ENCODE measurements around the gene VWA5B2. TPM values are rescaled to one million over a fixed set of nuclear protein-coding genes. Genes with fewer than 3 reads are reported as not detected.

Gene VWA5B2
- not detected in 2 replicates for total RNA-seq

DNA sequence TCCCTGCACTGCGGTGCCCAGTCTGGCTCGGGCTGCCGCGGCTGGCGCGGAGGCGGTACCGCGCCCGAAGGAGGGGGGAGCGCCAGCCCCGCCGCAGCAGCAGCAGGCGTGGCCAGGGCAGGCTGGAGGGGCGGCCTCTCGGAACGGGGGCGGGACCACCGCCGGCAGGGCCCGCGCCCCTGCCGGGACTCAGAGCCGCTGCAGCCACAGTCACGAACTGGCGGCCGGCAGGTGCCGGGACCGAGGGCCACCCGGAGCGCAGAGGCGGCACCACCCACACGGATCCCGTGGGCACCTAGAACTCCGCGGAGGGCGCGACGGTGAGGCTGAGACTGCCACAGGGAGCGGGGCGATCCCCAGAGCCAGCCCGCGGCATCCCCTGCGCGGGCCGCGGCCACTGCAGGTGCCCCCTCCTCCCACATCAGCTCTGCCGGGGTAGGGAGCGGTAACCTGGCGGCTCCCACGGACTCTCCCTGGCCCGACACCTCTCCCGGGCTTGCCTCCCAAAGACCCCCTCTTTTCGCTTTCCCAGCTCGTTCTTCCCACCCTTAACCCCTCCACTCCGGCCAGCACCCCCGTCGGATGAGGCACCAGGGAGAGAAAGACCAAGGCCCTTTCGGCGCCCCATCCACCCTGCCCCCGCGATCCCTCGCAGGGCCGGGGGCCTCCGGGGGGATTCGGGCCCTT lies at the start of gene VWA5B2:
Gene VWA5B2, plus strand, starts transcription at position 192 of the 687 bp plus-strand sequence. CDS start 944 bp downstream, outside the sequence.

DNA sequence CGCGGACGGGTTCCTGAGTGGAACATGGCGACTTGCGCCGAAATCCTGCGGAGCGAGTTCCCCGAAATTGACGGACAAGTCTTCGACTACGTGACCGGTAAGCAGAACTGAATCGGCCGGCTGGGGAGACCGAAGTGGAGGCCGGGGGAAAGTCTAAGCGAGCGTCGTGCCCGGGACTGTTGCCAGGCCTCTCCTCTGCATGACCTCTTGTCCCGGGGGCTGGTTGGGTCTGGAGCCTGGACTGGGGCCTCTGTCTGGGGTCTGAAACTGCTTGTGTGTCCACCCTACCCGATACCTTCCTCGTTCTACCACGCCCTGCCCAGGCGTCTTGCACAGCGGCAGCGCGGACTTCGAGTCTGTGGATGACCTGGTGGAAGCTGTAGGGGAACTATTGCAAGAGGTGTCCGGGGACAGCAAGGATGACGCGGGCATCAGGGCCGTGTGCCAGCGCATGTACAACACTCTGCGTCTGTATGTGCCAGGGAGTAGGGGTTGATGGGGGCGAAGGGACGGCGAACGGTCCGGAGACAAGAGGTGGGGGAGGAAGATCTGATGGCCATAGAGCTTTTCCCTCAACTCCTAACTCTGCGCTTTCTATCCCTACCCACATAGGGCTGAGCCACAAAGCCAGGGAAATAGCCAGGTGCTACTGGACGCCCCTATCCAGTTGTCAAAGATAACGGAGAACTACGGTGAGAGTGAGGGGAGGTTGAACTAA lies 43.0 kb upstream of the VWA5B2 start, which contains the start of gene ABCF3:
Gene ABCF3, plus strand, starts transcription at position 16 of the 718 bp plus-strand sequence. Its CDS starts 9 bp downstream, at position 25.

GRCh38 chr3:184248454-184249411 lies 19.3 kb downstream of the VWA5B2 start, which contains the start of gene ALG3:
Gene ALG3, minus strand, starts transcription at chr3:184248962. Its CDS starts 22 bp downstream, at chr3:184248940.

DNA sequence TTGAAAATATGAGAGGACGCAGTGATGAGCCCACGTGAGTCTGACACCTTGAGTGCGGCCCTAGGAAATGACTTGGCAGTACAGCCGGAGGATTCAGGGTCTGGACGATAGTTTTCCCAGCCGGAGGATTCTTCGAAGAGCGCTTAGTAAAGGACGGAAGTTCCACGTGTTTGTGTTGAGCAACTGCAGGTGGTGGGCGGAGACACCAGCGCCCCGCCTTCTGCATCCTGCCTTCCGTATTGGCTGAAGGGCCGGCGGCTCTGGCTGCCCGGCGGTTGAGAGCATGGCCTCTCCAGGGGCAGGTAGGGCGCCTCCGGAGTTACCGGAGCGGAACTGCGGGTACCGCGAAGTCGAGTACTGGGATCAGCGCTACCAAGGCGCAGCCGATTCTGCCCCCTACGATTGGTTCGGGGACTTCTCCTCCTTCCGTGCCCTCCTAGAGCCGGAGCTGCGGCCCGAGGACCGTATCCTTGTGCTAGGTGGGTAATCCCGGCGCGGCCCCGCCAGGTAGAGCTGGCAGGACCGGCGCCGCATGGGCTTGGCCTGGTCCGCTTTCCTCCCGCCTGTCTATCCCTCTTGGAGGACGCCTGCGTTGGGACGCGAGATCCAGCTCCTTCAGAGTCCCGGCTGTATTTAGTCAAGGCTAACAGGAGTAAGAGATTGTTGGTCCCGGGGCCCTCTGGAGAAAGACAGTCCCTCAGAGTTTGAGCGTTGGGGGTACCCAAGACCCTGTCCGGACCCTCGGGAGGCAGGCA lies 20.2 kb downstream of the VWA5B2 start, which contains the start of gene EEF1AKMT4:
Gene EEF1AKMT4, plus strand, starts transcription at position 261 of the 755 bp plus-strand sequence. Its CDS starts 23 bp downstream, at position 284.

DNA sequence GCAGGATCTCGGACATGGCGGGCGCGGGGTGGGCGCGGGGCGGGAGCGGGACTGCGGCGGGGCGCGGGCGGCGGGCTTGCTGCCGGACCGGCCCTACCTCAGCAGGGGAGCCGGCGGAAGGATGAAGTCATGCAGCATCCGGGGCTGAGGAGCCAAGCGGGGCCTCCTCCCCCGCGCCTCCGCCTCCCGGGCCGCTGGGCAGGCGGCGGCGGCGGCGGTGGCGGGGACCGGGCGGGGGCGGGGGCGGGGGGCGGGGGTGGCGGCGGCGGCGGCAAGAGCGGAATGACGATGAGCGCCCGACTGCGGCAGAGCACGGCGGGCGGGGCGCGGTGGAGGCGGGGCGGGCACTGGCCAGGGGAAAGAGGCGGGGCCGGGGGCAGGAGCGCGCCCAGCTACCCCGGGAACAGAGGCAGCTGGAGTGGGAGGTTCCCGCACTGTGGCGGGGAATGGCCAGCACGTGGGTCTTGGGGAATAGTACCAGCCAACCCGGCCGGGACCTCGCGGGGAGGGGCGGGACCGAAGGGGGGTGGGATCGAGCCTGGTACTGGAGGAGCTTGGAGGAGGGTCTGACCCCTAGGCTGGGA lies 32.0 kb downstream of the VWA5B2 start, which contains the start of gene CAMK2N2:
Gene CAMK2N2, minus strand, starts transcription at position 284 of the 584 bp plus-strand sequence. Its CDS starts 268 bp downstream, at position 16.

GRCh38 chr3:184275961-184276910 lies 46.9 kb downstream of the VWA5B2 start, which contains the start of gene ECE2:
Gene ECE2, plus strand, starts transcription at chr3:184276022. Its CDS starts 132 bp downstream, at chr3:184276154.

Other genes starting within 250 kb of the VWA5B2 start
- 13.9 and 23.1 TPM in 2 replicates for gene ABCC5, start 211.7 kb upstream of the VWA5B2 start, total RNA-seq
- gene HTR3D, start 197.8 kb upstream of the VWA5B2 start, total RNA-seq: not detected in 2 replicates
- gene HTR3C, start 176.5 kb upstream of the VWA5B2 start, total RNA-seq: not detected in 2 replicates
- gene HTR3E, start 132.5 kb upstream of the VWA5B2 start, total RNA-seq: not detected in 2 replicates
- gene EIF2B5, start 94.2 kb upstream of the VWA5B2 start, total RNA-seq: 29.9 and 32.8 TPM in 2 replicates
- gene DVL3, start 74.2 kb upstream of the VWA5B2 start, total RNA-seq: 28.7 and 36.6 TPM in 2 replicates
- gene AP2M1, start 54.7 kb upstream of the VWA5B2 start, total RNA-seq: 624 and 646 TPM in 2 replicates
- 57.1 and 68.0 TPM in 2 replicates for gene ABCF3, start 43.4 kb upstream of the VWA5B2 start, total RNA-seq
- 20.5 and 21.4 TPM in 2 replicates for gene ALG3, start 19.4 kb downstream of the VWA5B2 start, total RNA-seq
- 1.1 and 1.5 TPM in 2 replicates for gene EEF1AKMT4, start 20.1 kb downstream of the VWA5B2 start, total RNA-seq
- 0.16 TPM in 1 of 2 replicates, not detected in the other for gene CAMK2N2, start 32.0 kb downstream of the VWA5B2 start, total RNA-seq
- not detected in 2 replicates for gene ECE2, start 46.4 kb downstream of the VWA5B2 start, total RNA-seq
- 431 and 478 TPM in 2 replicates for gene PSMD2, start 69.7 kb downstream of the VWA5B2 start, total RNA-seq
- gene EIF4G1, start 85.0 kb downstream of the VWA5B2 start, total RNA-seq: 222 and 223 TPM in 2 replicates
- gene FAM131A, start 108.0 kb downstream of the VWA5B2 start, total RNA-seq: 15.0 and 19.2 TPM in 2 replicates
- gene CLCN2, start 132.0 kb downstream of the VWA5B2 start, total RNA-seq: 3.5 and 4.6 TPM in 2 replicates
- gene POLR2H, start 132.1 kb downstream of the VWA5B2 start, total RNA-seq: 60.3 and 62.1 TPM in 2 replicates
- 0.16 and 0.52 TPM in 2 replicates for gene THPO, start 148.6 kb downstream of the VWA5B2 start, total RNA-seq
- gene CHRD, start 150.5 kb downstream of the VWA5B2 start, total RNA-seq: 1.1 and 6.1 TPM in 2 replicates